GM19240 (cell line): ENCODE results near the gene FAM184B.

Source experiments
- DNase-seq: peaks from one replicate; pipeline ENCODE4 v3.0.0; 2011; ENCODE audit warnings: low spot score; ENCODE audit not compliant: insufficient read length

Gene FAM184B

DNA sequence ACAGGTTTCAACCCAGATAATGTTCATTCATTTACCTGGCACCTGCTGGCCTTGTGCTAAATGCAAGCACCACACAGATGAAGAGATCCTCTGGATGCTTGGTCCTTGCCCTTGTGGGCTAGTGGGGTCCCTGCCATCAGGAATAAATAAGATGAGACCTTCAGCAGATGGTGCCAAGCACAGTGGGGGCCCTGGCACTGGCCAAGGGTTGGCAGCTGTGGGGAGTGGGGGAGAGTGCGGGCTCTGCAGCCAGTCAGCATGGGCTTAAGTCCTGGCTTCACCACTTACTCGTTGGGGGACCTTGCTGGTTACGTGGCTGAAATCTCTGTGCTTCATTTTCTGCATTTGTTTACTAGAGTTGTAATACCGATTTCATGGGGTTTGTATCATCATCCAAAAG lies 197.5 kb downstream of the FAM184B start:
- DNase-seq, result no peak

DNA sequence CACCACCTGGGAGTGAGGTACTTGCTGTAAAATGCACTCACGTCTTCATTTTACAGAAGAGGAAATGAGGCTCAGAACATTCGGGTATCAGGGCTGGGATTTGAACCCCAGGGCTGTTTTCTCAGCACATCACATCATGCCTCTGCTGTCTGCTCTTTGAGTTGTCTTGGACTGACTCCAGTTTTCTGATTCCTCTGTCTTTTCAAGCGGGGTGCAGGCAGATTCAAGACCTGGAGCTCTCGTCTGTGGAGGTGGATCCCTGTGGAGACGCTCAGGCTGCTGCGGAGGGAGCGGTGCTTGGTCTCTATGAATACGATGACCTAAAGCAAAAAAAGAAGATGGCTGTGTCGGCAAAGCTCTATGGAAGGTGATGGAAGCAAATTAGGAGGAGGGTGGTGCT lies 198.1 kb downstream of the FAM184B start:
- no peak for DNase-seq

DNA sequence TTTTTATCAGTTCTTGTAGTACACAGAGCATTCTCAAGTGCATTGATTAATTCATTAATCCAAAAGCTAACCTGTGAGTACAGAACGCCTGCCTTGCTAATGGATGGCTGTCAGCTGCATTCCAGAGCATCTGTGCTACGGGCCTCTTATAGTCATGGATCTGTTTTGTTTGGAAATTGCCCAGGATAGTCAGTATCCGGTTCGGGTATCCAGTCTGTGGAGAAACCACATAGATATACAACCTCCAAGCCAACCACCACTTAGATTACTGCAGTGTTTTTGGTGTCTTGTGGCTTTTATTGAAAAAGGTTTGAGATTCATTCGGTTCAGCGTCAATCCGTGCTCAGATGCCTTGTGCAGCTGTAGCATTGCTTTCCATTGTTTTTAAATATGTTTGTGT lies 200.5 kb downstream of the FAM184B start:
- DNase-seq, result no peak
